GM13977 (cell line): ENCODE measurements around the gene TSPAN8.
"Not testable (repeated sequence)": the region's sequence is repeated elsewhere in the genome, so short reads cannot be mapped to it uniquely, and the experiment has no call there.

Experiments used
- DNase-seq: peaks from one replicate; pipeline ENCODE4 v3.0.0; 2012; ENCODE audit warnings: low spot score
- in situ Hi-C: fragments of 300-500 bp; cut with MboI; formaldehyde crosslinking; loops from one replicate; pipeline ENCODE4 v1.12.0; 2022; ENCODE audit warnings: low sequenced_read_pairs, low pct_unique_long_range_greater_than_20kb, mixed read lengths, inconsistent platforms; ENCODE audit not compliant: unreplicated experiment
- TF ChIP-seq, protein P1 (sequence below): IDR thresholded peaks from 2 replicates; pipeline ENCODE4 v1.5.1; 2012; ENCODE audit warnings: mild to moderate bottlenecking, control low read depth; ENCODE audit not compliant: insufficient read depth; ENCODE audit errors: extremely low read depth, missing control alignments

The TSPAN8 gene

DNA sequence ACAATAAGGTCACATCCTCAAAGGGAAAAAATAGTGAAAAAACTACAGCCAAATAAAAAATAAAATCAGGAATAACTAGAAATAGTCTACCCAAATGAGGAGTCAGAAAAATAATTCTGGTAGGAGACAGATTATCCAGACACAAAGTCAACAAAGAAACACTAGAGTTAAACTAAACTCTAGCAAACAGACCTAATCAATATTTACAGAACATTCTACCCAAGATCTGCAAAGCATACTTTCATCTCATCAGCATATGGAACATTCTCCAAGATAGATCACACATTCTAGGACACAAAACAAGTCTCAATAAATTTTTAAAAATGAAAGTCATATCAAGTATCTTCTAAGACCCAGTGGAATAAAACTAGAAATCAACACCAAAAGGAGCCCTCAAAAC, 20.4 kb upstream of the TSPAN8 start:
- TF ChIP-seq, protein P1, sequence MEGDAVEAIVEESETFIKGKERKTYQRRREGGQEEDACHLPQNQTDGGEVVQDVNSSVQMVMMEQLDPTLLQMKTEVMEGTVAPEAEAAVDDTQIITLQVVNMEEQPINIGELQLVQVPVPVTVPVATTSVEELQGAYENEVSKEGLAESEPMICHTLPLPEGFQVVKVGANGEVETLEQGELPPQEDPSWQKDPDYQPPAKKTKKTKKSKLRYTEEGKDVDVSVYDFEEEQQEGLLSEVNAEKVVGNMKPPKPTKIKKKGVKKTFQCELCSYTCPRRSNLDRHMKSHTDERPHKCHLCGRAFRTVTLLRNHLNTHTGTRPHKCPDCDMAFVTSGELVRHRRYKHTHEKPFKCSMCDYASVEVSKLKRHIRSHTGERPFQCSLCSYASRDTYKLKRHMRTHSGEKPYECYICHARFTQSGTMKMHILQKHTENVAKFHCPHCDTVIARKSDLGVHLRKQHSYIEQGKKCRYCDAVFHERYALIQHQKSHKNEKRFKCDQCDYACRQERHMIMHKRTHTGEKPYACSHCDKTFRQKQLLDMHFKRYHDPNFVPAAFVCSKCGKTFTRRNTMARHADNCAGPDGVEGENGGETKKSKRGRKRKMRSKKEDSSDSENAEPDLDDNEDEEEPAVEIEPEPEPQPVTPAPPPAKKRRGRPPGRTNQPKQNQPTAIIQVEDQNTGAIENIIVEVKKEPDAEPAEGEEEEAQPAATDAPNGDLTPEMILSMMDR, result no peak
- DNase-seq, result no peak
- in situ Hi-C loops, result no loop called here

DNA sequence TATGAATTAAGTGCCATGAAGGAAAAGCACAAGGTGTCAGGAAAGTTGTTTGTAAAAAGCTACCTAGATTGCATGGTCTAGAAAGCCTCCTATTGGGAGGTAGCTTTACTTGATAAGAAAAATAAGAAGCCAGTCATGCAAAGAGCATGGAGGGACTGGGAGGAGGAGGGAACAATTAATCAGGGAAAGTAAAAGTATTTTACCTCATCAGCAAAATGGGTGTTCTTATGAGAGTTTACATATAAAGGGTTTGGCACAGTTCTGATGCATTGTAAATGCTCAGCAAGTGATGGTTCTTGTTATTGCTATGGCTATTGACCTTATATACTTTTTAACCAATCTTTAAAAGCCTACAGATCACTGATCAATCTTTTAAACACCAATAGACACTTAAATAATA, 17.0 kb upstream of the TSPAN8 start:
- no peak for DNase-seq
- TF ChIP-seq, protein P1, result no peak
- in situ Hi-C loops, result no loop called here

DNA sequence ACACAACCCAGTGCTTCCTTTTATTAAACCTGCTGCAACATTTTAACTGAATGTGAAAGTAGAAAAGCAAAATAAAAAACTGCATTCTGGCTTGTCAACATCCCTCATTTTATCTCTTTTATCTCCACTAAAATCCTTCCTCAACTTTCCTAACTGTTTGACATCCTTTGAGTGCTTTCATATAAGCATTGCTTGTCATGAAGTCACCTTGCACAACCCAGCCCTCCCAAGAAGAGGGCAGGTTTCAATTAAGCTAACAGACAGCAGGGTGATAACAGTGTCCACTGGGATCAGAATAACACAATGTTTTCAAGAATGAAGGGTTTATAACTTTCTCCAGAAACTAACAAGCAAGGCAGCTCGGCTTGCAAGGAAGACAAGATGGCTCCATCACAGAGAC, 16.3 kb upstream of the TSPAN8 start:
- DNase-seq, result no peak

GRCh38 chr12:71170456-71170855, 12.7 kb upstream of the TSPAN8 start:
- TF ChIP-seq, protein P1, result no peak
- in situ Hi-C loops, result no loop called here

More for the DNA sequence above, 16.3 kb upstream of the TSPAN8 start:
- TF ChIP-seq, protein P1, result no peak
- in situ Hi-C loops, result no loop called here

GRCh38 chr12:71169286-71169685, 11.5 kb upstream of the TSPAN8 start:
- TF ChIP-seq, protein P1, result no peak

More at GRCh38 chr12:71170456-71170855, 12.7 kb upstream of the TSPAN8 start:
- no peak for DNase-seq

DNA sequence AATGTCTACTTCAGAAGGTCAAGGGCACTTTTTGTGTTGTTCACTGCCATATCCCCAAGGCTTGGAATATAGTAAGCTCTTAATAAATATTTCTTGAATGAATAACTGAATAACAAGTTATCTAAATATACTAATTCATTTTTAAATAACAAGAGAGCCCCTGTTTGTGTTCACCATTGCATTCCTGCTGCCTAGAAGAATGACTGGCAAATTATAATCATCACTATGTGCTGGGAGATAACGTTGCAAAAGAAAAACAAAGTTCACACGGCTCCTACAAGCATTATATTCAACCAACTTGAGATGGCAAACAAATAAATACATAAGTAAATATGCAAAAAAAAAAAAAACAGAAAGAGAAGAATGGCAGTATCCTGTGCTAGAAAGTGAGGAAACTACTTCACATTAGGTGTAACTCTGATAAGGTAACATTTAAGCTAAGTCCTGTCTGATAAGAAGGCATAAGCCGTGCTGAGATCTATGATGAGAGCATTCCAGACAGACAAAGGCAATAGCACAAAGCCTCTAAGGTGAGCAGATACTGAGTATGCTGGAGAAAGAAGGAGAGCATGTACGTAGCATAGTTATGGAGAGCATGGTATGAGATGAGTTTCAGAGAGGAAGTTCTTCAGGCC, 9.2 kb upstream of the TSPAN8 start:
- in situ Hi-C loops, result no loop called here
- DNase-seq, result no peak
- TF ChIP-seq, protein P1, result no peak

More at GRCh38 chr12:71169286-71169685, 11.5 kb upstream of the TSPAN8 start:
- in situ Hi-C loops, result no loop called here
- DNase-seq, result no peak

DNA sequence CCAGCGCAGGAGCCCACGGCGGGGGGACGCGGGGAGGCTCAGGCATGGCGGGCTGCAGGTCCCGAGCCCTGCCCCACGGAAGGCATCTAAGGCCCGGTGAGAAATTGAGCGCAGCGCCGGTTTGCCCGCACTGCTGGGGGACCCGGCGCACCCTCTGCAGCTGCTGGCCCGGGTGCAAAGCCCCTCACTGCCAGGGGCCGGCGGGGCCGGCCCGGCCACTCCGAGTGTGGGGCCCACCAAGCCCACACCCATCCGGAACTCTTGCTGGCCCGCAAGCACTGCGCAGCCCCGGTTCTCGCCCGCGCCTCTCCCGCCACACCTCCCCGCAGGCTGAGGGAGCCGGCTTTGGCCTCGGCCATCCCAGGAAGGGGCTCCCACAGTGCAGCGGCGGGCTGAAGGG, 8.5 kb upstream of the TSPAN8 start:
- no peak for DNase-seq
- in situ Hi-C loops, result no loop called here
- TF ChIP-seq, protein P1, result no peak

GRCh38 chr12:71165780-71166179, 8.0 kb upstream of the TSPAN8 start:
- in situ Hi-C loops, DNase-seq: not testable (repeated sequence)
